ENCODE results near the gene P4HA1. TPM values are rescaled to one million over a fixed set of nuclear protein-coding genes. Genes with fewer than 3 reads are reported as not detected.

P4HA1 gene
- total RNA-seq, 1 experiment from 2014 or later = 181 TPM

GRCh38 chr10:72981882-72982529 is 114.7 kb downstream of the P4HA1 start:
- no TSS peak for BruUV-seq (replicated peaks)
- no peaks in the 10 kb centered on the region for H4K20me1 ChIP-seq (ENCODE audit: low read length)
- no peaks in the 10 kb centered on the region for H3F3A ChIP-seq (ENCODE audit: low read length, unreplicated experiment)
- no peaks in the 10 kb centered on the region; the same call in 1 of the 2 replicates for H3K36me3 ChIP-seq (ENCODE audit: low read depth, low read length)
- POLR2A ChIA-PET (ENCODE audit: unreplicated experiment) = interaction anchor here (0.6 kb wide), 1 partner anchor 62 kb away, joined by 4 read pairs; no protein-coding TSS in a partner anchor
- no peak overlapping the region for H3K4me2 ChIP-seq (ENCODE audit: low read length)
- H3K9ac ChIP-seq (ENCODE audit: low read length) = no peak overlapping the region
- no peak overlapping the region for H3K27ac ChIP-seq (ENCODE audit: low read length)
- H3K27me3 ChIP-seq (ENCODE audit: low read length) = no peaks in the 10 kb centered on the region
- no peak for DNase-seq
- intact Hi-C loops (cut with micrococcal nuclease) = no loop called here
- TF ChIP-seq EZH2phosphoT487 (IDR thresholded peaks at IDR 0.05; ENCODE audit: borderline replicate concordance, low read length) (no peak), EZH2 (IDR thresholded peaks at IDR 0.05; ENCODE audit: low read length, unreplicated experiment) (no peak)
- TF ChIP-seq, protein P1, sequence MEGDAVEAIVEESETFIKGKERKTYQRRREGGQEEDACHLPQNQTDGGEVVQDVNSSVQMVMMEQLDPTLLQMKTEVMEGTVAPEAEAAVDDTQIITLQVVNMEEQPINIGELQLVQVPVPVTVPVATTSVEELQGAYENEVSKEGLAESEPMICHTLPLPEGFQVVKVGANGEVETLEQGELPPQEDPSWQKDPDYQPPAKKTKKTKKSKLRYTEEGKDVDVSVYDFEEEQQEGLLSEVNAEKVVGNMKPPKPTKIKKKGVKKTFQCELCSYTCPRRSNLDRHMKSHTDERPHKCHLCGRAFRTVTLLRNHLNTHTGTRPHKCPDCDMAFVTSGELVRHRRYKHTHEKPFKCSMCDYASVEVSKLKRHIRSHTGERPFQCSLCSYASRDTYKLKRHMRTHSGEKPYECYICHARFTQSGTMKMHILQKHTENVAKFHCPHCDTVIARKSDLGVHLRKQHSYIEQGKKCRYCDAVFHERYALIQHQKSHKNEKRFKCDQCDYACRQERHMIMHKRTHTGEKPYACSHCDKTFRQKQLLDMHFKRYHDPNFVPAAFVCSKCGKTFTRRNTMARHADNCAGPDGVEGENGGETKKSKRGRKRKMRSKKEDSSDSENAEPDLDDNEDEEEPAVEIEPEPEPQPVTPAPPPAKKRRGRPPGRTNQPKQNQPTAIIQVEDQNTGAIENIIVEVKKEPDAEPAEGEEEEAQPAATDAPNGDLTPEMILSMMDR (conservative IDR thresholded peaks at IDR 0.05; ENCODE audit: low read depth, low read length) = no peak
- H3K79me2 ChIP-seq (ENCODE audit: low read length) = no peaks in the 10 kb centered on the region
- H3K4me1 ChIP-seq (ENCODE audit: insufficient read depth, low read length) = no peaks in the 10 kb centered on the region
- ATAC-seq = peak; percentile 21
- H3K9me2 ChIP-seq (replicated peaks; ENCODE audit: low read length) = no peaks in the 10 kb centered on the region
- H2AFZ ChIP-seq (ENCODE audit: low read length) = no peak overlapping the region
- CTCF ChIA-PET = no interaction called here
- no peak overlapping the region for H3K4me3 ChIP-seq (ENCODE audit: low read length)
- H3K9me3 ChIP-seq (ENCODE audit: low read length) = peaks cover 33% of the 10 kb centered on the region

DNA sequence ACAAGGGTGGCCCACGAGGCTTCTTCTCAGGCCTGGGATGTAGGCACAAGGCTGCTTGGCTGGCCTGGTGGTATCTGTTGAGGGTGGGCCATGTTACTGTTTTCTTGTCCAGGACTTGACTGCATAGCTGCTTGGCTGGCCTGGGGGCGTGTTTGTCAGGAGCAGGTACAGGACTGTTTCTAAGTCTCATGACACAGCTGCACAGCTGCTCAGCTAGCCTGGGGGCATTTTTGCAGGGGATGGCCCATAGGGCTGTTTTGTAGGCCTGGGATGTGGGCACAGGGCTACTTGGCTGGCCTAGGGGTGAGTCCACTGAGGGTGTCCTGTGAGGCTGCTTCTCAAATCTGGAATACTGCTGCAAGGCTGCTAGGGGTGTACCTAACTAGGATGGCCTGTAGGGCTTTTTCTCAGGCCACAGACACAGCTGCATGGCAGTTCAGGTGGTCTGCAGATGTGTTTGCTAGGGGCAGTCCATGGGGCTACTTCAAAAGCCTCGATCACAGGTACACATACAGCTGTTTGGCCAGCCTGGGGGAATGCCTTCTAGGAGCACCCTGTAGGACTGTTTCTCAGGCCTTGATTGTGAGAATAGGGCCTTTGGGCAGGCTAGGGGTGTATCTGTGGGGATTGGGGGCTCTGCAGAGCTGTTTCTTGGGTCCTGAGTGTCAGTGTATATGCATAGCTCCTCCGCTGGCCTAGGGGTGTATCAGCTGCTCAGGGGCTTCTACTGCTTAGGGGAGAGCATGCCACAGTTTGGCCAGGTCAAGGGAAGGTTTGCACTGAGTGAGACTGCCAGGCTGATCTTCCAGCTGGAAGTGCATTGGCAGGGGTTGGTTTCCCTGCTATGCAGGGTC is 115.4 kb downstream of the P4HA1 start:
- peaks cover 41% of the 10 kb centered on the region for H3K9me3 ChIP-seq (ENCODE audit: low read length)
- H3K4me3 ChIP-seq (ENCODE audit: low read length) = no peak overlapping the region
- no peak overlapping the region for H3K9ac ChIP-seq (ENCODE audit: low read length)
- DNase-seq (no peak), ATAC-seq (peak; percentile 19)
- ChIA-PET CTCF (no interaction called here), POLR2A (ENCODE audit: unreplicated experiment) (no interaction called here)
- no peaks in the 10 kb centered on the region for H3K27me3 ChIP-seq (ENCODE audit: low read length)
- H3K27ac ChIP-seq (ENCODE audit: low read length) = no peak overlapping the region
- BruUV-seq (replicated peaks) = no TSS peak
- no peaks in the 10 kb centered on the region for H3K79me2 ChIP-seq (ENCODE audit: low read length)
- no peaks in the 10 kb centered on the region for H3F3A ChIP-seq (ENCODE audit: low read length, unreplicated experiment)
- H2AFZ ChIP-seq (ENCODE audit: low read length) = no peak overlapping the region
- H3K4me1 ChIP-seq (ENCODE audit: insufficient read depth, low read length) = no peaks in the 10 kb centered on the region
- no peaks in the 10 kb centered on the region; the same call in 1 of the 2 replicates for H3K36me3 ChIP-seq (ENCODE audit: low read depth, low read length)
- H3K9me2 ChIP-seq (replicated peaks; ENCODE audit: low read length) = no peaks in the 10 kb centered on the region
- intact Hi-C loops (cut with micrococcal nuclease) = no loop called here
- no peaks in the 10 kb centered on the region for H4K20me1 ChIP-seq (ENCODE audit: low read length)
- no peak for TF ChIP-seq EZH2phosphoT487 (IDR thresholded peaks at IDR 0.05; ENCODE audit: borderline replicate concordance, low read length)
- TF ChIP-seq, protein P1 (conservative IDR thresholded peaks at IDR 0.05; ENCODE audit: low read depth, low read length) = 0 out of 2 replicates have a peak, but pooled peaks have one; percentile 12
- H3K4me2 ChIP-seq (ENCODE audit: low read length) = no peak overlapping the region

- H3K9ac ChIP-seq (ENCODE audit: low read length) = no peak overlapping the region
- DNase-seq (no peak), ATAC-seq (no peak)
- H3K9me2 ChIP-seq (replicated peaks; ENCODE audit: low read length) = no peaks in the 10 kb centered on the region
- intact Hi-C loops (cut with micrococcal nuclease) = no loop called here
- ChIA-PET POLR2A (ENCODE audit: unreplicated experiment) (no interaction called here), CTCF (no interaction called here)
- H3K36me3 ChIP-seq (ENCODE audit: low read depth, low read length) = no peaks in the 10 kb centered on the region; the same call in 1 of the 2 replicates
- H2AFZ ChIP-seq (ENCODE audit: low read length) = no peak overlapping the region
- H3K4me1 ChIP-seq (ENCODE audit: insufficient read depth, low read length) = no peaks in the 10 kb centered on the region
- TF ChIP-seq, protein P1 (conservative IDR thresholded peaks at IDR 0.05; ENCODE audit: low read depth, low read length) = no peak
- TF ChIP-seq EZH2 (IDR thresholded peaks at IDR 0.05; ENCODE audit: low read length, unreplicated experiment) = no peak
- H3K27ac ChIP-seq (ENCODE audit: low read length) = no peak overlapping the region
- H3K9me3 ChIP-seq (ENCODE audit: low read length) = peaks cover 49% of the 10 kb centered on the region
- no peaks in the 10 kb centered on the region for H4K20me1 ChIP-seq (ENCODE audit: low read length)
- BruUV-seq (replicated peaks) = no TSS peak
- H3K79me2 ChIP-seq (ENCODE audit: low read length) = no peaks in the 10 kb centered on the region
- H3K27me3 ChIP-seq (ENCODE audit: low read length) = no peaks in the 10 kb centered on the region
- no peak overlapping the region for H3K4me2 ChIP-seq (ENCODE audit: low read length)
- no peaks in the 10 kb centered on the region for H3F3A ChIP-seq (ENCODE audit: low read length, unreplicated experiment)
- no peak overlapping the region for H3K4me3 ChIP-seq (ENCODE audit: low read length)
Measured at GRCh38 chr10:72980348-72980747, 116.3 kb downstream of the P4HA1 start.

Data from PC-3 (cell line).